CD14-positive monocyte (primary cell): ENCODE measurements around the gene CDH2. TPM values are rescaled to one million over a fixed set of nuclear protein-coding genes. Genes with fewer than 3 reads are reported as not detected.

Experiments used
- DNase-seq, 3 donors: peaks; one replicate each; pipeline ENCODE4 v3.0.0-alpha.2; 2011 to 2022
- H2AFZ ChIP-seq: 2 replicates; pipeline ENCODE4 v1.6.0; 2012; ENCODE audit warnings: mild to moderate bottlenecking, low read depth, low read length, inconsistent platforms; ENCODE audit not compliant: insufficient read depth, poor library complexity, severe bottlenecking
- H3K27ac ChIP-seq, 2 donors: 1 replicate in 1 of 2; 2 replicates in 1 of 2; pipeline ENCODE4 v1.5.1; 2012 to 2013; ENCODE audit warnings: low read length in 2 of 2, control low read depth in 1 of 2, inconsistent platforms in 1 of 2, low read depth in 1 of 2, mild to moderate bottlenecking in 1 of 2
- H3K27me3 ChIP-seq, 2 donors: one replicate each; pipeline versions ENCODE4 v1.6.0 to v1.6.1; 2011 to 2013; ENCODE audit warnings: low read length in 2 of 2; ENCODE audit not compliant: control insufficient read depth in 2 of 2, insufficient read depth in 2 of 2
- H3K36me3 ChIP-seq, 2 donors: replicated peaks in 1 of 2; 1 replicate in 1 of 2; 2 replicates in 1 of 2; pipeline versions ENCODE4 v1.5.1 to v1.6.1; 2012 to 2013; ENCODE audit warnings: low read length in 2 of 2, control low read depth in 1 of 2, inconsistent platforms in 1 of 2, mild to moderate bottlenecking in 1 of 2; ENCODE audit not compliant: insufficient read depth in 2 of 2, control insufficient read depth in 1 of 2
- H3K4me1 ChIP-seq, 2 donors: 1 replicate in 1 of 2; 2 replicates in 1 of 2; pipeline versions ENCODE4 v1.5.1 to v1.6.1; 2012 to 2013; ENCODE audit warnings: low read length in 2 of 2, control low read depth in 1 of 2, inconsistent platforms in 1 of 2, mild to moderate bottlenecking in 1 of 2, moderate library complexity in 1 of 2; ENCODE audit not compliant: insufficient read depth in 2 of 2, control insufficient read depth in 1 of 2
- H3K4me2 ChIP-seq: replicated peaks from 2 replicates; pipeline ENCODE3; 2012; ENCODE audit warnings: low read length, moderate library complexity, mild to moderate bottlenecking; ENCODE audit not compliant: poor library complexity, severe bottlenecking; ENCODE audit errors: extremely low read depth
- H3K4me3 ChIP-seq, 3 experiments: fragments of 200-600 bp in 1 of 3; sonication (generic) in 1 of 3; replicated peaks in 1 of 3; 1 replicate in 2 of 3; 2 replicates in 1 of 3; pipeline ENCODE4 v1.5.1; 2011 to 2013; ENCODE audit warnings: low read length in 3 of 3, mild to moderate bottlenecking in 3 of 3, control low read depth in 2 of 3, low read depth in 2 of 3, inconsistent platforms in 1 of 3, moderate library complexity in 1 of 3
- H3K79me2 ChIP-seq: 2 replicates; pipeline ENCODE4 v1.6.0; 2012; ENCODE audit warnings: mild to moderate bottlenecking, control low read depth, inconsistent platforms, low read length, moderate library complexity; ENCODE audit not compliant: insufficient read depth
- H3K9ac ChIP-seq: 2 replicates; pipeline ENCODE4 v1.6.0; 2017; ENCODE audit warnings: low read length, mild to moderate bottlenecking; ENCODE audit not compliant: insufficient read depth, poor library complexity, severe bottlenecking
- H3K9me3 ChIP-seq, 2 donors: replicated peaks in 1 of 2; 1 replicate in 1 of 2; 2 replicates in 1 of 2; pipeline versions ENCODE4 v1.5.1 to v1.6.1; 2012 to 2013; ENCODE audit warnings: low read length in 2 of 2, control low read depth in 1 of 2; ENCODE audit not compliant: control insufficient read depth in 1 of 2, insufficient read depth in 1 of 2
- H4K20me1 ChIP-seq: 2 replicates; pipeline ENCODE4 v1.6.0; 2012; ENCODE audit warnings: mild to moderate bottlenecking, low read length, control low read depth, moderate library complexity; ENCODE audit not compliant: insufficient read depth
- H3K27ac Mint-ChIP-seq, 7 donors: one replicate each; pipeline ENCODE4 v1.8.0; 2020; ENCODE audit warnings: mild to moderate bottlenecking in 7 of 7, mixed read lengths in 7 of 7, moderate library complexity in 6 of 7, inconsistent platforms in 2 of 7
- H3K27me3 Mint-ChIP-seq, 3 donors: one replicate each; pipeline ENCODE4 v1.8.0; 2021 to 2022; ENCODE audit warnings: low read depth in 3 of 3, mild to moderate bottlenecking in 3 of 3, mixed read lengths in 3 of 3, moderate library complexity in 3 of 3, inconsistent platforms in 1 of 3
- H3K36me3 Mint-ChIP-seq, 2 donors: one replicate each; pipeline ENCODE4 v1.8.0; 2020; ENCODE audit warnings: mixed read lengths in 2 of 2, inconsistent platforms in 1 of 2, mild to moderate bottlenecking in 1 of 2
- H3K4me1 Mint-ChIP-seq: one replicate; pipeline ENCODE4 v1.8.0; 2020; ENCODE audit warnings: mild to moderate bottlenecking, mixed read lengths
- H3K4me3 Mint-ChIP-seq, 2 donors: one replicate each; pipeline ENCODE4 v1.8.0; 2020; ENCODE audit warnings: mild to moderate bottlenecking in 2 of 2, mixed read lengths in 2 of 2, moderate library complexity in 1 of 2
- H3K9me3 Mint-ChIP-seq, 7 donors: one replicate each; pipeline ENCODE4 v1.8.0; 2020 to 2022; ENCODE audit warnings: mixed read lengths in 7 of 7, mild to moderate bottlenecking in 6 of 7, moderate library complexity in 6 of 7, inconsistent platforms in 2 of 7
- WGBS: methylation state at CpG from one replicate; pipeline ENCODE4 v1.1.5; 2013; ENCODE audit warnings: missing lambda C conversion rate; ENCODE audit not compliant: insufficient coverage; 5-methylcytosine and 5-hydroxymethylcytosine counted together
- intact Hi-C, 2 donors: fragments of 100-400 bp; cut with micrococcal nuclease; formaldehyde crosslinking; loops; one replicate each; pipeline versions ENCODE4 v1.15.0 to v1.15.1; 2023
- polyA plus RNA-seq, 3 donors: library from polyadenylated mRNA; depleted of rRNA in 1 of 3; unstranded in 2 of 3; stranded (reverse) in 1 of 3; fragments of 300-500 nt in 2 of 3; fragments of >200 nt in 1 of 3; fragmentation: Illumina TruSeq in 2 of 3; gene quantifications; 1 replicate in 2 of 3; 2 replicates in 1 of 3; pipeline ENCODE4 v1.2.3, GENCODE V29; 2012 to 2021
- TF ChIP-seq, protein P1 (sequence below): fragments of 200-600 bp; IDR thresholded peaks from one replicate; pipeline ENCODE4 v1.8.0; 2022; ENCODE audit warnings: antibody characterized with exemption, mild to moderate bottlenecking

CDH2 gene
- polyA plus RNA-seq, 3 donors = 0.03 to 0.32 (median 0.08) TPM

- Mint-ChIP-seq H3K4me1 (no peaks in the 10 kb centered on the region), H3K4me3 (no peak overlapping the region), H3K27ac (no peak overlapping the region), H3K27me3 (no peaks in the 10 kb centered on the region), H3K9me3 (peaks cover 0 to 6% (median 0%) of the 10 kb centered on the region in 7 donors), H3K36me3 (no peaks in the 10 kb centered on the region)
- no peak overlapping the region for H3K4me2 ChIP-seq
- H3K36me3 ChIP-seq = no peaks in the 10 kb centered on the region
- TF ChIP-seq, protein P1, sequence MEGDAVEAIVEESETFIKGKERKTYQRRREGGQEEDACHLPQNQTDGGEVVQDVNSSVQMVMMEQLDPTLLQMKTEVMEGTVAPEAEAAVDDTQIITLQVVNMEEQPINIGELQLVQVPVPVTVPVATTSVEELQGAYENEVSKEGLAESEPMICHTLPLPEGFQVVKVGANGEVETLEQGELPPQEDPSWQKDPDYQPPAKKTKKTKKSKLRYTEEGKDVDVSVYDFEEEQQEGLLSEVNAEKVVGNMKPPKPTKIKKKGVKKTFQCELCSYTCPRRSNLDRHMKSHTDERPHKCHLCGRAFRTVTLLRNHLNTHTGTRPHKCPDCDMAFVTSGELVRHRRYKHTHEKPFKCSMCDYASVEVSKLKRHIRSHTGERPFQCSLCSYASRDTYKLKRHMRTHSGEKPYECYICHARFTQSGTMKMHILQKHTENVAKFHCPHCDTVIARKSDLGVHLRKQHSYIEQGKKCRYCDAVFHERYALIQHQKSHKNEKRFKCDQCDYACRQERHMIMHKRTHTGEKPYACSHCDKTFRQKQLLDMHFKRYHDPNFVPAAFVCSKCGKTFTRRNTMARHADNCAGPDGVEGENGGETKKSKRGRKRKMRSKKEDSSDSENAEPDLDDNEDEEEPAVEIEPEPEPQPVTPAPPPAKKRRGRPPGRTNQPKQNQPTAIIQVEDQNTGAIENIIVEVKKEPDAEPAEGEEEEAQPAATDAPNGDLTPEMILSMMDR = no peak
- no peaks in the 10 kb centered on the region for H3K27me3 ChIP-seq
- H2AFZ ChIP-seq = no peak overlapping the region
- H3K4me1 ChIP-seq = no peaks in the 10 kb centered on the region
- 89% methylated on average over 10 of the region's 18 CpGs for WGBS
- no peak overlapping the region for H3K9ac ChIP-seq
- no peak overlapping the region for H3K27ac ChIP-seq
- DNase-seq = no peak
- no peak overlapping the region for H3K4me3 ChIP-seq
- H3K79me2 ChIP-seq = no peaks in the 10 kb centered on the region
- intact Hi-C loops = no loop called here
- H4K20me1 ChIP-seq = no peaks in the 10 kb centered on the region
- H3K9me3 ChIP-seq = no peaks in the 10 kb centered on the region
Observed at GRCh38 chr18:27921904-27922751, 254.8 kb downstream of the CDH2 start.

GRCh38 chr18:27921392-27921791, 255.5 kb downstream of the CDH2 start:
- Histone ChIP-seq H2AFZ (no peak overlapping the region), H3K4me1 (no peaks in the 10 kb centered on the region), H3K36me3 (no peaks in the 10 kb centered on the region), H3K9ac (no peak overlapping the region), H3K27me3 (no peaks in the 10 kb centered on the region), H3K79me2 (no peaks in the 10 kb centered on the region), H3K27ac (no peak overlapping the region), H3K4me2 (no peak overlapping the region), H4K20me1 (no peaks in the 10 kb centered on the region), H3K9me3 (no peaks in the 10 kb centered on the region), H3K4me3 (no peak overlapping the region)
- DNase-seq = no peak
- Mint-ChIP-seq H3K27ac (no peak overlapping the region), H3K4me1 (no peaks in the 10 kb centered on the region), H3K36me3 (no peaks in the 10 kb centered on the region), H3K4me3 (no peak overlapping the region), H3K27me3 (no peaks in the 10 kb centered on the region), H3K9me3 (peaks cover 0 to 5% (median 0%) of the 10 kb centered on the region in 7 donors)
- WGBS = 70% methylated on average over 6 of the region's 8 CpGs
- TF ChIP-seq, protein P1 = no peak
- intact Hi-C loops = no loop called here
